ENCODE measurements around the gene OR10H4.
"Not testable (repeated sequence)": the region's sequence is repeated elsewhere in the genome, so short reads cannot be mapped to it uniquely, and the experiment has no call there.

The OR10H4 gene

DNA sequence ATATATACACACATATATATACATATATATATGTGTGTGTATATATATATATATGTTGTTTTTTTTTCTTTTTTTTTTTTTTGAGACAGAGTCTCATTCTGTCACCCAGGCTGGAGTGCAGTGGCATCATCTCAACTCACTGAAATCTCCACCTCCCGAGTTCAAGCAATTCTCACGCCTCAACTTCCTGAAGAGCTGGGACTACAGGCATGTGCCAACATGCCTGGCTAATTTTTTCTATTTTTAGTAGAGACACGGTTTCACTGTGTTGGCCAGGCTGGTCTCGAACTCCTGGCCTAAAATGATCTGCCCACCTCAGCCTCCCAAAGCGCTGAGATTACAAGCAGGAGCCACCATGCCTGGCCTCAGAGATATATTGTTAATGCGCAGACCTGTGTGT, 37.0 kb downstream of the OR10H4 start:
- not testable (repeated sequence) for H3K36me3 ChIP-seq (ENCODE audit: control insufficient read depth in 1 of 2, insufficient read depth in 2 of 2, low read length in 2 of 2); H3K27ac ChIP-seq (ENCODE audit: low read length); H3K4me1 ChIP-seq (ENCODE audit: control insufficient read depth in 1 of 2, insufficient read depth in 2 of 2, low read length in 2 of 2); H3K4me3 ChIP-seq (ENCODE audit: low read depth in 1 of 2, low read length in 2 of 2); H3K27me3 ChIP-seq (ENCODE audit: low read depth, low read length)
- peaks cover 5 to 21% of the 10 kb centered on the region in 2 donors for H3K9me3 ChIP-seq (ENCODE audit: control insufficient read depth in 1 of 2, low read length in 2 of 2)

DNA sequence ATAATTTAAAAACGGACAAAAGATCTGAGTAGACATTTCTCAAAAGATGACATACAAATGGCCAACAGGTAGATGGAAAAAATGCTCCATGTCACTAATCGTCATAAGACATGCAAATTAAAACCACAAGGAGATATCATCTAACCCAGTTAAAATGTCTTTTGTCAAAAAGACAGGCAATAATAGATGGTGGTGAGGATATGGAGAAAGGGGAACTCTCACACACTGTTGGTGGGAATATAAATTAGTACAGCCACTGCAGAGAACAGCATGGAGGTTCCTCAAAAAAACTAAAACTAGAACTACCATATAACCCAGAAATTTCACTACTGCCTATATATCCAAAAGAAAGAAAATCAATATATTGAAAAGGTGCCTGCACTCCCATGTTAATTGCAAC, 37.9 kb downstream of the OR10H4 start:
- Histone ChIP-seq H3K9me3 (ENCODE audit: control insufficient read depth in 1 of 2, low read length in 2 of 2) (peaks cover 5 to 16% of the 10 kb centered on the region in 2 donors), H3K4me3 (ENCODE audit: low read depth in 1 of 2, low read length in 2 of 2) (no peak overlapping the region)

DNA sequence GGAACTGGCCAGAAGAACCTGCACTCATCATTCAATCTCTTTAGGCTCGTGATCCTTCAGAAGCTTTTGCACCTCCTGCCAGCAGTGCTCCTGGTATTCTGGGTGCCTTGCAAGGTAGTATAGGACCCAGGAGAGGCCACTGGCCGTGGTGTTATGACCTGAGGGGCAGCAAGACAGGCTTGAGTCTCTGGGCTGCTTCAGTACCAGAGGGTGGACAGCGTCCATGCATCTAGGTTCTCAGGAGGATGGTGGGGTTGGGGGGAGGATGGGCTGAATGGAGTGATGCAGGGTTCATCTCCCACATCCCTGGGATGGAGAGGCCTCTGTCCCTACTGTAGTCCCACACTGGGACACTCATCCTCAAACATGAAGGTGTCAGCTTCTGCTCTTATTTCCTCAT, 41.1 kb downstream of the OR10H4 start:
- no peaks in the 10 kb centered on the region for H3K27me3 ChIP-seq (ENCODE audit: low read depth, low read length)
- no peak overlapping the region for H3K4me3 ChIP-seq (ENCODE audit: low read depth in 1 of 2, low read length in 2 of 2)
- no peak overlapping the region for H3K27ac ChIP-seq (ENCODE audit: low read length)
- H3K9me3 ChIP-seq (ENCODE audit: control insufficient read depth in 1 of 2, low read length in 2 of 2), result peaks cover 0 to 11% of the 10 kb centered on the region in 2 donors
- no peaks in the 10 kb centered on the region for H3K36me3 ChIP-seq (ENCODE audit: control insufficient read depth in 1 of 2, insufficient read depth in 2 of 2, low read length in 2 of 2)
- no peaks in the 10 kb centered on the region for H3K4me1 ChIP-seq (ENCODE audit: control insufficient read depth in 1 of 2, insufficient read depth in 2 of 2, low read length in 2 of 2)

More for the DNA sequence above, 37.9 kb downstream of the OR10H4 start:
- Histone ChIP-seq H3K27me3 (ENCODE audit: low read depth, low read length) (no peaks in the 10 kb centered on the region), H3K27ac (ENCODE audit: low read length) (no peak overlapping the region), H3K4me1 (ENCODE audit: control insufficient read depth in 1 of 2, insufficient read depth in 2 of 2, low read length in 2 of 2) (no peaks in the 10 kb centered on the region), H3K36me3 (ENCODE audit: control insufficient read depth in 1 of 2, insufficient read depth in 2 of 2, low read length in 2 of 2) (no peaks in the 10 kb centered on the region)

DNA sequence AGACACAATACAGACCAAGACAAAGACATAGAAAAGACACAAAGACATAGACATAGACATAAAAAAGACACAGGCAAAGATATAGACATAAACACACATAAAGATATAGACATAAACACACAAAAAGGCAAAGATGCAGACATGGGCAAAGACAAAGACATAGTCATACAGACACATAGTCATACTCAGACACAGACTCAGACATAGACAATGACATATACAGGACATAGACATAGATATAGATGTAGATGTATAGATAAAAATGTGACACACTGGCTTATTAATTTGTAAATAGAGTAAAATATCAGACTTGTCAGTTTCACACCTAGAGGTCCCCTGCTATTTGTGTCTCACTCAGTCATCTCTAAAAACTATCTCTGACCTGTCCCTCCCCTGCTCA, 42.8 kb downstream of the OR10H4 start:
- Histone ChIP-seq H3K36me3 (ENCODE audit: control insufficient read depth in 1 of 2, insufficient read depth in 2 of 2, low read length in 2 of 2) (no peaks in the 10 kb centered on the region), H3K27ac (ENCODE audit: low read length) (no peak overlapping the region), H3K27me3 (ENCODE audit: low read depth, low read length) (no peaks in the 10 kb centered on the region), H3K4me1 (ENCODE audit: control insufficient read depth in 1 of 2, insufficient read depth in 2 of 2, low read length in 2 of 2) (no peaks in the 10 kb centered on the region), H3K9me3 (ENCODE audit: control insufficient read depth in 1 of 2, low read length in 2 of 2) (peaks cover 0 to 16% of the 10 kb centered on the region in 2 donors), H3K4me3 (ENCODE audit: low read depth in 1 of 2, low read length in 2 of 2) (no peak overlapping the region)

DNA sequence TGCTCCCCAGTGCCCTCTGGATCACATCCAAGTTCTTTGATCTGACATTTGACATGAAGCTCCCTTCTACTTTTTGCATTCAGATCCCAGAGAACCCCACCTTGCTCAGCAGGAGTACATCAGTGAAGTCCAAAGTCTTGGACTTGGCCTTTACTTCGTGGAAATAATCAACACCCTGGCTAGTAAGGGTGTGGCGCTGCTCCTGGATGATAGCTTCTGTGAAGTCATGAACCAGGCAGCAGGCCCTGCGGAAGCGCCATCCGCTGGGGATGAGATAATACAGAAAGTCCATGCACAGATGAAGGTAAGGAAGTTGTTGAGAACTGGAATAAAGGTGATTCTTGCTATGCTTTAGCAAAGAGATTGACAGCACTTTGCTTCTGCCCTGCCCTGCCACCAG, 43.2 kb downstream of the OR10H4 start:
- H3K4me1 ChIP-seq (ENCODE audit: control insufficient read depth in 1 of 2, insufficient read depth in 2 of 2, low read length in 2 of 2), result no peaks in the 10 kb centered on the region
- no peaks in the 10 kb centered on the region for H3K27me3 ChIP-seq (ENCODE audit: low read depth, low read length)
- H3K36me3 ChIP-seq (ENCODE audit: control insufficient read depth in 1 of 2, insufficient read depth in 2 of 2, low read length in 2 of 2), result no peaks in the 10 kb centered on the region
- H3K4me3 ChIP-seq (ENCODE audit: low read depth in 1 of 2, low read length in 2 of 2), result no peak overlapping the region
- peaks cover 0 to 14% of the 10 kb centered on the region in 2 donors for H3K9me3 ChIP-seq (ENCODE audit: control insufficient read depth in 1 of 2, low read length in 2 of 2)
- H3K27ac ChIP-seq (ENCODE audit: low read length), result no peak overlapping the region

DNA sequence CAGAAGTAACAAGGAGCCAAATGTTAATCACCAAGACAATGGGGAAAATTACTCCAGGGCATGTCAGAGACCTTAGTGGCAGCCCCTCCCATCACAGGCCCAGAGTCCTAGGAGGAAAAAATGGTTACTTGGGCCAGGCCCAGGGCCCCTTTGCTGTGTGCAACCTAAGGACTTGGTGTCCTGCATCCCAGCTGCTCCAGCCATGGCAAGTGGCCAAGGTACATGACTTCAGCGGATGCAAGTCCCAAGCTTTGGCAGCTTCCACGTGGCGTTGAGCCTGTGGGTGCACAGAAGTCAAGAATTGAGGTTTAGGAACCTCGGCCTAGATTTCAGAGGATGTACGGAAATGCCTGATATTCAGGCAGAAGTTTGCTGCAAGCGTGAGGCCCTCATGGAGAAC, 46.7 kb downstream of the OR10H4 start:
- peaks cover 0 to 10% of the 10 kb centered on the region in 2 donors for H3K9me3 ChIP-seq (ENCODE audit: control insufficient read depth in 1 of 2, low read length in 2 of 2)
- no peak overlapping the region for H3K27ac ChIP-seq (ENCODE audit: low read length)
- no peak overlapping the region for H3K4me3 ChIP-seq (ENCODE audit: low read depth in 1 of 2, low read length in 2 of 2)
- H3K27me3 ChIP-seq (ENCODE audit: low read depth, low read length), result no peaks in the 10 kb centered on the region
- H3K4me1 ChIP-seq (ENCODE audit: control insufficient read depth in 1 of 2, insufficient read depth in 2 of 2, low read length in 2 of 2), result no peaks in the 10 kb centered on the region
- H3K36me3 ChIP-seq (ENCODE audit: control insufficient read depth in 1 of 2, insufficient read depth in 2 of 2, low read length in 2 of 2), result no peaks in the 10 kb centered on the region

DNA sequence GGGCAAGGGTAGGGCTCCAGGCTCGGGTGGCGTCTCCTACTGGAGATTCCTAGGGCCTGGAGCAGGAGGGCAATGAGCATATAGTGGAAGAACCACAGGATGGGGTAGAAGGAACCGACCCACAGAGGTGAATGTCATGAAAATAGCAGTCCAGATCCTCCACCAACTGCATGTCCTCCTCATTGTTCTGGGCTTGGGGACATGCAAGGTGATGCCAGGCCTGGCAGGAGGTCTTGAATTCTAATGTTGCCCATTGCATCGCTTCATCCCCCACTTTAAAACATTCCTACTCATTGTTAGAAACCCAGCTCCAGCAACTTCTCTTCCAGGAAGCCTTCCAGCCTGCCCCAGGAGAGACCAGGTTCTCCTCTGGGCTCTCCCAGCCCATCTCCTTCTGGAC, 49.4 kb downstream of the OR10H4 start:
- no peaks in the 10 kb centered on the region for H3K27me3 ChIP-seq (ENCODE audit: low read depth, low read length)
- no peak overlapping the region for H3K4me3 ChIP-seq (ENCODE audit: low read depth in 1 of 2, low read length in 2 of 2)
- no peaks in the 10 kb centered on the region for H3K36me3 ChIP-seq (ENCODE audit: control insufficient read depth in 1 of 2, insufficient read depth in 2 of 2, low read length in 2 of 2)
- H3K9me3 ChIP-seq (ENCODE audit: control insufficient read depth in 1 of 2, low read length in 2 of 2), result peaks cover 0 to 5% of the 10 kb centered on the region in 2 donors
- H3K4me1 ChIP-seq (ENCODE audit: control insufficient read depth in 1 of 2, insufficient read depth in 2 of 2, low read length in 2 of 2), result peaks cover 3 to 13% of the 10 kb centered on the region in 2 donors
- no peak overlapping the region for H3K27ac ChIP-seq (ENCODE audit: low read length)

Data from muscle layer of duodenum (tissue), 2 donors.